Measurements from ENCODE around the gene ALLC.

- TF ChIP-seq POLR2A (IDR thresholded peaks at IDR 0.05) (no peak), CTCF (IDR thresholded peaks at IDR 0.05) (no peak)
These were observed 8.4 kb upstream of the ALLC start for GRCh38 chr2:3649581-3649980.
